ENCODE measurements around the gene ABL2. TPM values are rescaled to one million over a fixed set of nuclear protein-coding genes. Genes with fewer than 3 reads are reported as not detected.
"Not testable (repeated sequence)": the region's sequence is repeated elsewhere in the genome, so short reads cannot be mapped to it uniquely, and the experiment has no call there.

The ABL2 gene
- total RNA-seq, 1 donor from 2014 or later, result 18.6 TPM

GRCh38 chr1:179206812-179207211 lies 22.7 kb downstream of the ABL2 start:
- no peak overlapping the region for H3K4me3 Mint-ChIP-seq
- peaks cover 5% of the 10 kb centered on the region for H3K36me3 Mint-ChIP-seq
- H3K4me1 Mint-ChIP-seq (ENCODE audit: unreplicated experiment), result peaks cover 27% of the 10 kb centered on the region
- TF ChIP-seq CTCF (conservative IDR thresholded peaks at IDR 0.05), result no peak
- no peaks in the 10 kb centered on the region for H3K27me3 Mint-ChIP-seq
- no peaks in the 10 kb centered on the region for H3K9me3 Mint-ChIP-seq
- no peak for DNase-seq (ENCODE audit: extremely low spot score, unreplicated experiment)
- no peak overlapping the region for H3K27ac Mint-ChIP-seq

DNA sequence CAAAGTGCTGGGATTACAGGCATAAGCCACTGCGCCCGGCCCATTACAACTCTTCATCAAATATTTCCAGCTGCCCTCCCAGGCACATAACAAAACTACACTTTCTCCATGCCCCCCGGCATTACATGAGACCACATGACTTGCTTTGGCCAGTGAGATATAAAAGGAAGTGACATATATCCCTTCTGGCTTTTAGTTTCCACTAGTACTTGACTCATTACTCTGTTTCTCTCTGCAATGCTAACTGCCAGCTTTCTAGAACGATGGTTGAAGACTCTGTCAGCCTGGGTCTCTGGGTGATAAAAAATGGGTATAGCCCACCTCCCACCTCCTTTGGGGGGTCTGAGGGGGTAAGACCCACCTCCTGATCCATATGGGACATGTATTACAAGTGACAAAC lies 24.2 kb downstream of the ABL2 start:
- no peak overlapping the region for H3K4me3 Mint-ChIP-seq
- no peaks in the 10 kb centered on the region for H3K27me3 Mint-ChIP-seq
- H3K36me3 Mint-ChIP-seq, result peaks cover 3% of the 10 kb centered on the region
- H3K9me3 Mint-ChIP-seq, result no peaks in the 10 kb centered on the region
- TF ChIP-seq CTCF (conservative IDR thresholded peaks at IDR 0.05), result no peak
- peaks cover 26% of the 10 kb centered on the region for H3K4me1 Mint-ChIP-seq (ENCODE audit: unreplicated experiment)
- no peak overlapping the region for H3K27ac Mint-ChIP-seq
- DNase-seq (ENCODE audit: extremely low spot score, unreplicated experiment), result no peak

DNA sequence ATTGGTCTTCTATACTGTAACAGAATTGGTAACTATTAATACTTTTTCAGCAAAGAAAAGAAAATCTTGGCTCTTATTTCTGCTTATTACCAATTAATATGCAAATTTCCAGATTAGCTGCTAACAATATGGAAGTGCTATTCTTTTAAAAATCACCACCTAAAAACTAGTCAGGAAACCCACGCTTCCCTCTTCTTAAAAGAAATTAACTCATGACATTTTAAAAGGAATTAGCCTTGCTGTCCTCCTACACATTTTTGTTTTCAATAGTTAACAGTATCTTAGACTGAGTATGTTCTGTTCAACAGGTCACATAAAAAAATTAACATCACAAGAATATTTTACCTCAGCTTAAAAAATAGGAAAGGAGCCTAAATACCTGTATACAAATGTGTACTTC lies 27.3 kb downstream of the ABL2 start:
- no peaks in the 10 kb centered on the region for H3K9me3 Mint-ChIP-seq
- no peak for DNase-seq (ENCODE audit: extremely low spot score, unreplicated experiment)
- peaks cover 3% of the 10 kb centered on the region for H3K36me3 Mint-ChIP-seq
- H3K27me3 Mint-ChIP-seq, result no peaks in the 10 kb centered on the region
- no peak overlapping the region for H3K27ac Mint-ChIP-seq
- no peak for TF ChIP-seq CTCF (conservative IDR thresholded peaks at IDR 0.05)
- peaks cover 14% of the 10 kb centered on the region for H3K4me1 Mint-ChIP-seq (ENCODE audit: unreplicated experiment)
- no peak overlapping the region for H3K4me3 Mint-ChIP-seq

- TF ChIP-seq CTCF (conservative IDR thresholded peaks at IDR 0.05), result no peak
Observed at GRCh38 chr1:179200586-179200985, 28.9 kb downstream of the ABL2 start.

DNA sequence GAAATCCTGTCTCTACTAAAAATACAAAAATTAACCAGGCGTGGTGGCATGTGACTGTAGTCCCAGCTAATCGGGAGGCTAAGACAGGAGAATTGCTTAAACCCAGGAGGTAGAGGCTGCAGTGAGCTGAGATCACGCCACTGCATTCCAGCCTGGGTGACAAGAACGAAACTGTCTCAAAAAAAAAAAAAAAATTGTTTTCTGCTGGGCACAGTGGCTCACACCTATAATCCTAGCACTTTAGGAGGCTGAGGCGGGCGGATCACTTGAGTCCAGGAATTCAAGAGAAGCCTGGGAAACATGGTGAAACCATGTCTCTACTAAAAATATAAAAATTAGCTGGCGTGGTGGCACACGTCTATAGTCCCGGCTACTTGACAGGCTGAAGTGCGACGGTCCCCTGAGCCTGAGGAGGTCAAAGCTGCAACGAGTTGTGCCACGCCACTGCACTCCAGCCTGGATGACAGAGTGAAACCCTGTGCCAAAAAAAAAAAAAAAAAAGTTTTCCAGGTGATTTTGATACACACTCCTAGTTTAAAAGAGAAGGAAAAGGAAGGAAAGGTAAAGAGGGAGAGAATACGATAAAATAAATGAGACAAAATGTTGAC lies 31.7 kb downstream of the ABL2 start:
- Mint-ChIP-seq H3K4me1 (ENCODE audit: unreplicated experiment) (peaks cover 11% of the 10 kb centered on the region), H3K27ac (no peak overlapping the region)

More at GRCh38 chr1:179200586-179200985, 28.9 kb downstream of the ABL2 start:
- Mint-ChIP-seq H3K27ac (no peak overlapping the region), H3K36me3 (peaks cover 3% of the 10 kb centered on the region), H3K4me3 (no peak overlapping the region), H3K9me3 (no peaks in the 10 kb centered on the region), H3K27me3 (no peaks in the 10 kb centered on the region), H3K4me1 (ENCODE audit: unreplicated experiment) (peaks cover 7% of the 10 kb centered on the region)
- DNase-seq (ENCODE audit: extremely low spot score, unreplicated experiment), result no peak

DNA sequence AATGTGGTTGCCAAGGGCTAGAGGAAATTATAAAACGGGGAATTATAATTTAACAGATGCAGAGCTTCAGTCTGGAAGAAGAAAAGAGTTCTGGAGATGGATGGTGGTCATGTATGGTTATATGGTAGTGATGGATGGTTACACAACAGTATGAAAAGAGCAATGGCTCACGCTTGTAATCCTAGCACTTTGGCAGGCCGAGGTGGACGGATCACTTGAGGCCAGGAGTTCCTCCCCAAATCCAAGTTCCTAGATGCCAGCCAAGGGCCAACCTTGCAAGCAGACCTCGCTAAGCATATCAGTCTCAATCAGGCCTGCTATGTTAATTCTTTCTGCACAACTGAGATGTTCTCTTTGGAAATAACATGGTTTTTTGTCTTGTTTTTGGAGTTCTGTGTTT lies 33.6 kb downstream of the ABL2 start:
- not testable (repeated sequence) for H3K27me3 Mint-ChIP-seq; H3K36me3 Mint-ChIP-seq; H3K4me3 Mint-ChIP-seq; H3K27ac Mint-ChIP-seq; H3K9me3 Mint-ChIP-seq; DNase-seq (ENCODE audit: extremely low spot score, unreplicated experiment)
- peaks cover 11% of the 10 kb centered on the region for H3K4me1 Mint-ChIP-seq (ENCODE audit: unreplicated experiment)

More for the DNA sequence above, 31.7 kb downstream of the ABL2 start:
- Mint-ChIP-seq H3K4me3 (no peak overlapping the region), H3K36me3 (no peaks in the 10 kb centered on the region), H3K27me3 (no peaks in the 10 kb centered on the region), H3K9me3 (no peaks in the 10 kb centered on the region)
- TF ChIP-seq CTCF (conservative IDR thresholded peaks at IDR 0.05), result no peak
- DNase-seq (ENCODE audit: extremely low spot score, unreplicated experiment), result no peak
